ENCODE measurements around the gene DZIP1L.

Gene DZIP1L

GRCh38 chr3:138031536-138031935 is 83.9 kb downstream of the DZIP1L start:
- no peak for TF ChIP-seq CTCF (IDR thresholded peaks at IDR 0.05; ENCODE audit: insufficient read depth, low read length, poor library complexity, severe bottlenecking)
- TF ChIP-seq EZH2phosphoT487 (conservative IDR thresholded peaks at IDR 0.05; ENCODE audit: low read length) = no peak
- H3K4me3 ChIP-seq (ENCODE audit: insufficient read depth, low read length, poor library complexity, severe bottlenecking) = no peak overlapping the region
- H3K27me3 ChIP-seq (ENCODE audit: low read length) = no peaks in the 10 kb centered on the region
- H3K79me2 ChIP-seq (ENCODE audit: insufficient read depth, low read length) = no peaks in the 10 kb centered on the region
- no peaks in the 10 kb centered on the region for H3K36me3 ChIP-seq (ENCODE audit: low read length)
- H2AFZ ChIP-seq (ENCODE audit: low read depth, low read length, severe bottlenecking) = no peak overlapping the region
- H3K9ac ChIP-seq (ENCODE audit: low read length) = no peak overlapping the region
- no peak overlapping the region for H3K27ac ChIP-seq (ENCODE audit: low read depth, low read length)
- H3F3A ChIP-seq (ENCODE audit: insufficient read depth) = no peaks in the 10 kb centered on the region
- no peaks in the 10 kb centered on the region for H3K9me2 ChIP-seq (replicated peaks; ENCODE audit: insufficient read depth, low read length)
- no peak overlapping the region for H3K4me2 ChIP-seq (ENCODE audit: low read depth, low read length, poor library complexity, severe bottlenecking)
- H3K9me3 ChIP-seq (ENCODE audit: insufficient read depth, low read length) = no peaks in the 10 kb centered on the region
- no peaks in the 10 kb centered on the region for H4K20me1 ChIP-seq (ENCODE audit: low read depth, low read length)

GRCh38 chr3:138030734-138031280 is 84.6 kb downstream of the DZIP1L start:
- Histone ChIP-seq H3K27ac (ENCODE audit: low read depth, low read length) (no peak overlapping the region), H3K36me3 (ENCODE audit: low read length) (no peaks in the 10 kb centered on the region), H2AFZ (ENCODE audit: low read depth, low read length, severe bottlenecking) (no peak overlapping the region)

GRCh38 chr3:138027821-138028220 is 87.6 kb downstream of the DZIP1L start:
- Histone ChIP-seq H3K36me3 (ENCODE audit: low read length) (no peaks in the 10 kb centered on the region), H2AFZ (ENCODE audit: low read depth, low read length, severe bottlenecking) (no peak overlapping the region), H3K4me3 (ENCODE audit: insufficient read depth, low read length, poor library complexity, severe bottlenecking) (no peak overlapping the region), H3K9me3 (ENCODE audit: insufficient read depth, low read length) (no peaks in the 10 kb centered on the region), H3K79me2 (ENCODE audit: insufficient read depth, low read length) (no peaks in the 10 kb centered on the region), H4K20me1 (ENCODE audit: low read depth, low read length) (no peaks in the 10 kb centered on the region), H3K27ac (ENCODE audit: low read depth, low read length) (no peak overlapping the region), H3K4me2 (ENCODE audit: low read depth, low read length, poor library complexity, severe bottlenecking) (no peak overlapping the region), H3K27me3 (ENCODE audit: low read length) (no peaks in the 10 kb centered on the region), H3K9ac (ENCODE audit: low read length) (no peak overlapping the region), H3F3A (ENCODE audit: insufficient read depth) (no peaks in the 10 kb centered on the region), H3K9me2 (replicated peaks; ENCODE audit: insufficient read depth, low read length) (no peaks in the 10 kb centered on the region)
- TF ChIP-seq CTCF (IDR thresholded peaks at IDR 0.05; ENCODE audit: insufficient read depth, low read length, poor library complexity, severe bottlenecking) (no peak), EZH2phosphoT487 (conservative IDR thresholded peaks at IDR 0.05; ENCODE audit: low read length) (no peak)

More at GRCh38 chr3:138030734-138031280, 84.6 kb downstream of the DZIP1L start:
- Histone ChIP-seq H3K79me2 (ENCODE audit: insufficient read depth, low read length) (no peaks in the 10 kb centered on the region), H3F3A (ENCODE audit: insufficient read depth) (no peaks in the 10 kb centered on the region), H4K20me1 (ENCODE audit: low read depth, low read length) (no peaks in the 10 kb centered on the region), H3K27me3 (ENCODE audit: low read length) (no peaks in the 10 kb centered on the region), H3K4me3 (ENCODE audit: insufficient read depth, low read length, poor library complexity, severe bottlenecking) (no peak overlapping the region), H3K4me2 (ENCODE audit: low read depth, low read length, poor library complexity, severe bottlenecking) (no peak overlapping the region), H3K9ac (ENCODE audit: low read length) (no peak overlapping the region), H3K9me3 (ENCODE audit: insufficient read depth, low read length) (no peaks in the 10 kb centered on the region), H3K9me2 (replicated peaks; ENCODE audit: insufficient read depth, low read length) (no peaks in the 10 kb centered on the region)
- no peak for TF ChIP-seq EZH2phosphoT487 (conservative IDR thresholded peaks at IDR 0.05; ENCODE audit: low read length)
- TF ChIP-seq CTCF (IDR thresholded peaks at IDR 0.05; ENCODE audit: insufficient read depth, low read length, poor library complexity, severe bottlenecking) = no peak

Measured in SU-DHL-6 (cell line).